ENCODE measurements around the gene FLOT2. TPM values are rescaled to one million over a fixed set of nuclear protein-coding genes. Genes with fewer than 3 reads are reported as not detected.

FLOT2 gene
- total and polyA plus RNA-seq, 2 of the 8 experiments (the other 6 are each of a cell fraction or from before 2014, with no cell fraction given): 116 to 189 TPM

- TF ChIP-seq CBX8 (IDR thresholded peaks at IDR 0.05; ENCODE audit: borderline replicate concordance, low read depth, low read length) (no peak), POU5F1 (IDR thresholded peaks at IDR 0.05; ENCODE audit: low read depth, low read length) (no peak), GABPA (IDR thresholded peaks at IDR 0.05; ENCODE audit: borderline replicate concordance, insufficient read depth, low read length) (no peak)
- Histone ChIP-seq H3K23ac (ENCODE audit: insufficient read length) (no peak overlapping the region), H3K4me2 (ENCODE audit: insufficient read depth in 1 of 2, low read depth in 2 of 2, low read length in 2 of 2) (peak overlapping the region; percentile 78 to 85), H3K23me2 (ENCODE audit: low read depth, low read length) (peaks cover 2% of the 10 kb centered on the region), H2BK5ac (ENCODE audit: low read depth, low read length) (peak overlapping the region; percentile 69; the same call in 1 of the 2 replicates), H4K5ac (ENCODE audit: insufficient read length, low read depth, low read length) (no peak overlapping the region), H3K27me3 (replicated peaks in 1 of 4; ENCODE audit: control insufficient read depth in 3 of 4, extremely low read depth in 1 of 4, insufficient read depth in 3 of 4, low read length in 3 of 4) (no peaks in the 10 kb centered on the region), H2BK120ac (replicated peaks; ENCODE audit: low read depth, low read length) (no peak overlapping the region), H4K20me1 (replicated peaks in 1 of 2; ENCODE audit: control insufficient read depth in 1 of 2, insufficient read depth in 2 of 2, low read length in 2 of 2) (peaks cover 0 to 1% of the 10 kb centered on the region in 2 experiments), H2BK12ac (ENCODE audit: low read depth, low read length) (no peak overlapping the region), H3K4me1 (replicated peaks in 1 of 4; ENCODE audit: control insufficient read depth in 3 of 4, insufficient read depth in 4 of 4, low read length in 3 of 4) (no peaks in the 10 kb centered on the region; a peak in 2 of 7 replicates), H3K56ac (replicated peaks; ENCODE audit: insufficient read length, low read depth, low read length) (peak overlapping the region; percentile 56), H2BK15ac (ENCODE audit: low read length) (no peak overlapping the region), H4K8ac (ENCODE audit: extremely low read depth, insufficient read depth, low read length) (peak overlapping the region; percentile 96; the same call in 1 of the 2 replicates), H3K79me1 (ENCODE audit: low read depth, low read length) (peaks cover 2% of the 10 kb centered on the region; the same call in 1 of the 2 replicates), H2AK5ac (ENCODE audit: low read depth, low read length) (no peak overlapping the region), H3K9me3 (ENCODE audit: insufficient read depth in 2 of 2, low read depth in 1 of 2, low read length in 1 of 2) (no peaks in the 10 kb centered on the region), H3K4ac (replicated peaks; ENCODE audit: insufficient read length, low read depth, low read length) (no peak overlapping the region), H3K79me2 (ENCODE audit: control insufficient read depth in 1 of 2, insufficient read depth in 2 of 2, low read length in 2 of 2) (peaks cover 0 to 6% of the 10 kb centered on the region in 2 experiments; a peak in 2 of 4 replicates), H2AFZ (ENCODE audit: low read length) (peak overlapping the region; percentile 94), H3K9ac (replicated peaks in 1 of 4; ENCODE audit: extremely low read depth in 1 of 4, low read depth in 3 of 4, low read length in 3 of 4) (peak overlapping the region in 3 of 4 experiments; percentile 87 to 90 (median 87); a peak in 6 of 7 replicates), H3K4me3 (ENCODE audit: extremely low read depth in 1 of 4, insufficient read depth in 2 of 4, low read depth in 3 of 4, low read length in 4 of 4) (peak overlapping the region; percentile 78 to 96 (median 93)), H2BK20ac (ENCODE audit: low read length) (no peak overlapping the region), H4K91ac (replicated peaks; ENCODE audit: insufficient read length, low read length) (no peak overlapping the region), H3K14ac (ENCODE audit: insufficient read length) (no peak overlapping the region), H3K27ac (ENCODE audit: low read depth, low read length) (no peak overlapping the region), H3K18ac (ENCODE audit: extremely low read depth, low read length) (no peak overlapping the region), H3K36me3 (ENCODE audit: control insufficient read depth in 2 of 4, insufficient read depth in 4 of 4, low read length in 3 of 4) (peaks cover 12 to 18% (median 16%) of the 10 kb centered on the region in 4 experiments; a peak in 7 of 8 replicates)
- ChIA-PET POLR2A (ENCODE audit: partially characterized antibody) (interaction anchor here (0.8 to 1.3 kb wide), 5 partner anchors 9 to 135 kb away, joined by 3 to 4 read pairs (median 3); partner anchors contain the start of genes FLOT2 and RPL23A), CTCF (ENCODE audit: partially characterized antibody) (interaction anchor here (1.0 to 1.5 kb wide), 3 partner anchors 9 to 25 kb away, joined by 3 to 6 read pairs (median 3); no protein-coding TSS in a partner anchor)
- DNase-seq (ENCODE audit: low read depth in 1 of 2, low spot score in 2 of 2) (no peak), FAIRE-seq (no peak)
- 33% methylated on average over 5 of the region's 5 CpGs; no CpG with 5 or more reads in 1 of the 2 experiments for WGBS, 2 experiments (ENCODE audit: extremely low coverage in 1 of 2, insufficient coverage in 1 of 2, insufficient read length in 1 of 2, insufficient replicate concordance in 2 of 2, low coverage in 1 of 2, low lambda C conversion rate in 2 of 2, missing lambda C conversion rate in 1 of 2)
These were observed 42.2 kb downstream of the FLOT2 start for GRCh38 chr17:28855336-28855679.

All from H1 (cell line).